ENCODE results near the gene GTF2A1.

DNA sequence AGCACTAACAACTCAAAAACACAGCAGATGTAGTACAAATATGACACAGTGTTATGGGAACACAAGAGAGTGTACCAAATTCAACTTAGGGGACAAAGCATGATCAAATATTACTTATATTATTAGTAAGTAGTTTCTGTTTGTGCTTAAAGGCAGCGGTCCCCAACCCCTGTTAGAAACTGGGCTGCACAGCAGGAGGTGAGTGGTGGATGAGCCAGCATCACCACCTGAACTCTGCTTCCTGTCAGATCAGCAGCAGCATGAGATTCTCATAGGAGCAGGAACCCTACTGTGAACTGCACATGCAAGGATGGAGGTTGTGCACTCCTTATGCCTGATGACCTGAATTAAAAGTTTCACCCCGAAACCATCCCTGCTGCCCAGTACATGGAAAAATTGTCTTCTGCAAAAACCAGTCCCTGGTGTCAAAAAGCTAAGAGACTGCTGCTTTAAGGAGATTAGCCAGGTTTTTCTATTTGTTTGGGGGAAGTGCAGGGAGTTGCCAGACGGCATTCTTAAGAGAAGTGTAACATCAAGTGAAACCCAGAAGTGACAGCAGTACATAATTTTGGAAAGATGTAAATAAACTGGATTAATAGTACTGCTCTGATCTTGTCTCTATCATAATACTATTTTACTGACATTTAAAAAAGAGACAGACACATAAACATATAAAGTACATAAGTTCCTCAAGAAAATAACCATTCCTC, 26.7 kb downstream of the GTF2A1 start:
- TF ChIP-seq, protein P1, sequence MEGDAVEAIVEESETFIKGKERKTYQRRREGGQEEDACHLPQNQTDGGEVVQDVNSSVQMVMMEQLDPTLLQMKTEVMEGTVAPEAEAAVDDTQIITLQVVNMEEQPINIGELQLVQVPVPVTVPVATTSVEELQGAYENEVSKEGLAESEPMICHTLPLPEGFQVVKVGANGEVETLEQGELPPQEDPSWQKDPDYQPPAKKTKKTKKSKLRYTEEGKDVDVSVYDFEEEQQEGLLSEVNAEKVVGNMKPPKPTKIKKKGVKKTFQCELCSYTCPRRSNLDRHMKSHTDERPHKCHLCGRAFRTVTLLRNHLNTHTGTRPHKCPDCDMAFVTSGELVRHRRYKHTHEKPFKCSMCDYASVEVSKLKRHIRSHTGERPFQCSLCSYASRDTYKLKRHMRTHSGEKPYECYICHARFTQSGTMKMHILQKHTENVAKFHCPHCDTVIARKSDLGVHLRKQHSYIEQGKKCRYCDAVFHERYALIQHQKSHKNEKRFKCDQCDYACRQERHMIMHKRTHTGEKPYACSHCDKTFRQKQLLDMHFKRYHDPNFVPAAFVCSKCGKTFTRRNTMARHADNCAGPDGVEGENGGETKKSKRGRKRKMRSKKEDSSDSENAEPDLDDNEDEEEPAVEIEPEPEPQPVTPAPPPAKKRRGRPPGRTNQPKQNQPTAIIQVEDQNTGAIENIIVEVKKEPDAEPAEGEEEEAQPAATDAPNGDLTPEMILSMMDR (IDR thresholded peaks at IDR 0.05), result no peak
- TF ChIP-seq POLR2A (IDR thresholded peaks at IDR 0.05) (no peak), POLR2AphosphoS5 (IDR thresholded peaks at IDR 0.05) (no peak)
